ENCODE results near the gene NDUFS7. TPM values are rescaled to one million over a fixed set of nuclear protein-coding genes. Genes with fewer than 3 reads are reported as not detected.

NDUFS7 gene
- total RNA-seq, 1 experiment from 2014 or later = 83.9 TPM

DNA sequence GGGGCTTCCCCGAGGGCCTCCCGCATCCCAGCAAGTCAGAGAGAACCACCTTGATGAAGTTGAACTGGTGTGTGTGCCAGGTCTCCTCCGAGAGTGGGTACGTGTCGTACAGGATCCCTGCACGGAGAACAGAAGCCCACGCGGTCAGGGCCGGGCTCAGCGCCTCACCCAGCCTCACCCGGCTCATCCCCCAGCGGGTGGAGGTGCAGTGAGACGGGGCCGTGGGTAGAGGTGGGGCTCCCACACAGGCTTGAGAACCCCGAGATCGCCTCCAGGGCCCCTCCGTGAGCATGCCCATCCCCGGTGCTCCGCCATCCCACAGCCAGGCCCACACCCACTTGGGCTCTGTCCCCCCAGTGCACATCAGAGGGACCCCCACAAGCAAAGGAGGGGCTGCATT is 15.4 kb downstream of the NDUFS7 start:
- no peak overlapping the region for H4K5ac ChIP-seq (ENCODE audit: insufficient read length, low read depth, low read length)
- no peak overlapping the region for H3T11ph ChIP-seq (ENCODE audit: low read length)
- no peak overlapping the region for H2BK5ac ChIP-seq (ENCODE audit: insufficient read length, low read length)
- H3K4me3 Mint-ChIP-seq = no peak overlapping the region
- H3K4me2 ChIP-seq (ENCODE audit: insufficient read depth, insufficient read length, low read length) = no peak overlapping the region
- no peak overlapping the region for H2BK120ac ChIP-seq (ENCODE audit: low read depth, low read length, poor library complexity, severe bottlenecking)
- no peak for TF ChIP-seq CTCF (conservative IDR thresholded peaks at IDR 0.05)
- H3K23ac ChIP-seq (ENCODE audit: insufficient read length, low read depth, low read length) = no peak overlapping the region
- peaks cover 11% of the 10 kb centered on the region for H3K27me3 Mint-ChIP-seq (ENCODE audit: low read depth)
- no peak overlapping the region for H2BK15ac ChIP-seq (ENCODE audit: low read depth, low read length)
- H3K14ac ChIP-seq (ENCODE audit: insufficient read depth, low read length) = no peak overlapping the region
- DNase-seq = no peak
- H3K23me2 ChIP-seq (ENCODE audit: insufficient read length, low read depth, low read length, poor library complexity, severe bottlenecking) = no peaks in the 10 kb centered on the region
- no peak overlapping the region for H3K27ac Mint-ChIP-seq
- no peaks in the 10 kb centered on the region for H3K4me1 ChIP-seq (ENCODE audit: insufficient read depth, low read length)
- no peak overlapping the region for H3K27ac ChIP-seq (ENCODE audit: insufficient read length, low read depth, low read length)
- H4K20me1 ChIP-seq (ENCODE audit: control insufficient read depth, insufficient read depth, insufficient read length) = no peaks in the 10 kb centered on the region
- no peaks in the 10 kb centered on the region for H3K27me3 ChIP-seq (ENCODE audit: insufficient read depth, low read length)
- no peaks in the 10 kb centered on the region for H3K79me1 ChIP-seq (ENCODE audit: insufficient read depth, low read depth, low read length, poor library complexity, severe bottlenecking)
- H4K91ac ChIP-seq (ENCODE audit: insufficient read length, low read depth, low read length) = no peak overlapping the region
- no CpG with 5 or more reads among the region's 19 CpGs for WGBS (ENCODE audit: extremely low coverage, insufficient read length, low lambda C conversion rate)
- no peak overlapping the region for H3K56ac ChIP-seq (ENCODE audit: insufficient read length, low read depth, low read length)
- peaks cover 2 to 15% of the 10 kb centered on the region in 2 experiments for H3K4me1 Mint-ChIP-seq
- no peaks in the 10 kb centered on the region for H3K79me2 ChIP-seq (ENCODE audit: insufficient read depth, low read length)
- no peaks in the 10 kb centered on the region for H3K9me3 Mint-ChIP-seq
- no peak overlapping the region for H2AK5ac ChIP-seq (ENCODE audit: insufficient read length, low read length)
- H2AFZ ChIP-seq (ENCODE audit: low read length) = no peak overlapping the region
- peaks cover 0 to 8% (median 6%) of the 10 kb centered on the region in 3 experiments; a peak in 3 of 7 replicates for H3K36me3 Mint-ChIP-seq (ENCODE audit: insufficient read depth in 1 of 3, low read depth in 3 of 3)
- no peak overlapping the region for H3K9ac ChIP-seq (ENCODE audit: extremely low read depth, insufficient read length, low read length)
- H2BK20ac ChIP-seq (ENCODE audit: low read depth, low read length, poor library complexity, severe bottlenecking) = no peak overlapping the region
- H4K8ac ChIP-seq (replicated peaks; ENCODE audit: insufficient read length, low read depth, low read length) = no peak overlapping the region
- no peaks in the 10 kb centered on the region for H3K9me3 ChIP-seq (ENCODE audit: control insufficient read depth, low read depth, low read length)
- no peak overlapping the region for H3K4ac ChIP-seq (ENCODE audit: low read depth, low read length)
- H2BK12ac ChIP-seq (ENCODE audit: insufficient read length, low read depth, low read length) = no peak overlapping the region
- H3K18ac ChIP-seq (ENCODE audit: insufficient read length, low read depth, low read length) = no peak overlapping the region
